ENCODE measurements around the gene DPP9. TPM values are rescaled to one million over a fixed set of nuclear protein-coding genes. Genes with fewer than 3 reads are reported as not detected.

The DPP9 gene
- total RNA-seq, 1 experiment from 2014 or later, result 129 TPM

DNA sequence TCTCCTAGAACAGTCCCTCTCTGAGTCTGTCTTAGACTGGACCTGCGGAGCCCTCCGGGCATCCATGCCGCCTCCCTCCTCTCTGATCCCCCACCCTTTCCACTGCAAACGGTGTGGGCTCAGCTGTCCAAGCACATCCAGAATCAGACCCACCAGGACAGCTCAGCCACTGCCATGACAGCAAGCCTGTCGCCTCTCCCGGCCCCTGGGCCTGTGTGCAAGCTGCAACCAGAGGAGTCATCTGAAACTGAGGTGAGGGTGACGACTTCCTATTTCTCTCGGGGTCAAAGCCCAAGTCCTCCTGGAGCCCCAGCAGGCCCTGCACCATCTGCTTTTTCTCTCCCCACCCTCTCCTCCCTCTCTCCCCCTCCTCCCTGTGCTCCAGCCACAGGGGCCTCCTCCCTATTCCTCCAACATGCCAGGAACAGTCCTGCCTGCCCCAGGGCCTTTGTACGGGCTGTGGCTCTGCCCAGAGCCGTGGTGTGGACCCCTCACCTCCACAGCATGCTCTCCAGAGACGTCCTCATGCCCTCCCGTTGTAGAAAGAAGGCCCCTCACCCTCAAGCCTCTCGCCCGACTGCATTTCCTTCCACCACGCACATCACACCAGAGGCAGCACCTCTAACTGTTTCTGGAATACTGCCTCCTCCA, 30.0 kb downstream of the DPP9 start:
- H3K9ac ChIP-seq (ENCODE audit: low read length), result peak overlapping the region; percentile 46
- intact Hi-C loops (cut with micrococcal nuclease), result loop anchor here (1.0 kb wide), 3 partner anchors 20 to 98 kb away; partner anchors contain the start of genes FEM1A and MYDGF
- H3K4me1 ChIP-seq (ENCODE audit: insufficient read depth, low read length), result peaks cover 40% of the 10 kb centered on the region
- peak overlapping the region; percentile 46 for H3K4me2 ChIP-seq (ENCODE audit: low read length)
- H3F3A ChIP-seq (ENCODE audit: low read length, unreplicated experiment), result peaks cover 6% of the 10 kb centered on the region
- H3K4me3 ChIP-seq (ENCODE audit: low read length), result peak overlapping the region; percentile 1; the same call in 1 of the 2 replicates
- TF ChIP-seq EZH2 (IDR thresholded peaks at IDR 0.05; ENCODE audit: low read length, unreplicated experiment) (no peak), EZH2phosphoT487 (IDR thresholded peaks at IDR 0.05; ENCODE audit: borderline replicate concordance, low read length) (no peak)
- TF ChIP-seq, protein P1, sequence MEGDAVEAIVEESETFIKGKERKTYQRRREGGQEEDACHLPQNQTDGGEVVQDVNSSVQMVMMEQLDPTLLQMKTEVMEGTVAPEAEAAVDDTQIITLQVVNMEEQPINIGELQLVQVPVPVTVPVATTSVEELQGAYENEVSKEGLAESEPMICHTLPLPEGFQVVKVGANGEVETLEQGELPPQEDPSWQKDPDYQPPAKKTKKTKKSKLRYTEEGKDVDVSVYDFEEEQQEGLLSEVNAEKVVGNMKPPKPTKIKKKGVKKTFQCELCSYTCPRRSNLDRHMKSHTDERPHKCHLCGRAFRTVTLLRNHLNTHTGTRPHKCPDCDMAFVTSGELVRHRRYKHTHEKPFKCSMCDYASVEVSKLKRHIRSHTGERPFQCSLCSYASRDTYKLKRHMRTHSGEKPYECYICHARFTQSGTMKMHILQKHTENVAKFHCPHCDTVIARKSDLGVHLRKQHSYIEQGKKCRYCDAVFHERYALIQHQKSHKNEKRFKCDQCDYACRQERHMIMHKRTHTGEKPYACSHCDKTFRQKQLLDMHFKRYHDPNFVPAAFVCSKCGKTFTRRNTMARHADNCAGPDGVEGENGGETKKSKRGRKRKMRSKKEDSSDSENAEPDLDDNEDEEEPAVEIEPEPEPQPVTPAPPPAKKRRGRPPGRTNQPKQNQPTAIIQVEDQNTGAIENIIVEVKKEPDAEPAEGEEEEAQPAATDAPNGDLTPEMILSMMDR (conservative IDR thresholded peaks at IDR 0.05; ENCODE audit: low read depth, low read length), result no peak
- no peak overlapping the region for H2AFZ ChIP-seq (ENCODE audit: low read length)
- H3K27ac ChIP-seq (ENCODE audit: low read length), result peak overlapping the region; percentile 90
- no peaks in the 10 kb centered on the region for H3K27me3 ChIP-seq (ENCODE audit: low read length)
- POLR2A ChIA-PET (ENCODE audit: unreplicated experiment), result no interaction called here
- DNase-seq (no peak), ATAC-seq (no peak)
- no peaks in the 10 kb centered on the region for H3K9me3 ChIP-seq (ENCODE audit: low read length)
- H3K9me2 ChIP-seq (replicated peaks; ENCODE audit: low read length), result no peaks in the 10 kb centered on the region
- H4K20me1 ChIP-seq (ENCODE audit: low read length), result no peaks in the 10 kb centered on the region
- no TSS peak for BruUV-seq (replicated peaks)
- H3K79me2 ChIP-seq (ENCODE audit: low read length), result no peaks in the 10 kb centered on the region
- H3K36me3 ChIP-seq (ENCODE audit: low read depth, low read length), result peaks cover 67% of the 10 kb centered on the region
- CTCF ChIA-PET, result no interaction called here

DNA sequence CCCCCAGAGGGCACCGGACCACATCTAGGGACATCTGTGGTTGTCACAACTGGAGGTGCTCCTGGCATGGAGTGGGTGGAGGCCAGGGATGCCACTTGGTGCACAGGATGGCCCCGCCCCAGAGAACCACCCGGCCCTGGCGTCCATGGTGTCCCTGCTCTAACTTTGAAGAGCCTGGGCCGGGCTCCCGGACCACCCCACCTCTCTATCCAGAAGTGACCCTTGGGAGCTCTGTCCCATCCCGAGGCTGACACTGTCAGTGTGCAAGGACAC, 30.6 kb downstream of the DPP9 start:
- DNase-seq (no peak), ATAC-seq (no peak)
- Histone ChIP-seq H3K9me3 (ENCODE audit: low read length) (no peaks in the 10 kb centered on the region), H3K27ac (ENCODE audit: low read length) (0 out of 2 replicates have a peak overlapping the region, but pooled peaks have one; percentile 90), H3F3A (ENCODE audit: low read length, unreplicated experiment) (peaks cover 6% of the 10 kb centered on the region), H3K9ac (ENCODE audit: low read length) (no peak overlapping the region), H3K4me1 (ENCODE audit: insufficient read depth, low read length) (peaks cover 40% of the 10 kb centered on the region), H3K9me2 (replicated peaks; ENCODE audit: low read length) (no peaks in the 10 kb centered on the region), H3K27me3 (ENCODE audit: low read length) (no peaks in the 10 kb centered on the region), H3K4me3 (ENCODE audit: low read length) (no peak overlapping the region), H4K20me1 (ENCODE audit: low read length) (no peaks in the 10 kb centered on the region), H3K4me2 (ENCODE audit: low read length) (no peak overlapping the region), H3K36me3 (ENCODE audit: low read depth, low read length) (peaks cover 68% of the 10 kb centered on the region), H2AFZ (ENCODE audit: low read length) (no peak overlapping the region), H3K79me2 (ENCODE audit: low read length) (no peaks in the 10 kb centered on the region)
- no TSS peak for BruUV-seq (replicated peaks)
- intact Hi-C loops (cut with micrococcal nuclease), result no loop called here
- POLR2A ChIA-PET (ENCODE audit: unreplicated experiment), result no interaction called here
- TF ChIP-seq EZH2phosphoT487 (IDR thresholded peaks at IDR 0.05; ENCODE audit: borderline replicate concordance, low read length), result no peak
- TF ChIP-seq, protein P1 (conservative IDR thresholded peaks at IDR 0.05; ENCODE audit: low read depth, low read length), result no peak
- CTCF ChIA-PET, result no interaction called here

DNA sequence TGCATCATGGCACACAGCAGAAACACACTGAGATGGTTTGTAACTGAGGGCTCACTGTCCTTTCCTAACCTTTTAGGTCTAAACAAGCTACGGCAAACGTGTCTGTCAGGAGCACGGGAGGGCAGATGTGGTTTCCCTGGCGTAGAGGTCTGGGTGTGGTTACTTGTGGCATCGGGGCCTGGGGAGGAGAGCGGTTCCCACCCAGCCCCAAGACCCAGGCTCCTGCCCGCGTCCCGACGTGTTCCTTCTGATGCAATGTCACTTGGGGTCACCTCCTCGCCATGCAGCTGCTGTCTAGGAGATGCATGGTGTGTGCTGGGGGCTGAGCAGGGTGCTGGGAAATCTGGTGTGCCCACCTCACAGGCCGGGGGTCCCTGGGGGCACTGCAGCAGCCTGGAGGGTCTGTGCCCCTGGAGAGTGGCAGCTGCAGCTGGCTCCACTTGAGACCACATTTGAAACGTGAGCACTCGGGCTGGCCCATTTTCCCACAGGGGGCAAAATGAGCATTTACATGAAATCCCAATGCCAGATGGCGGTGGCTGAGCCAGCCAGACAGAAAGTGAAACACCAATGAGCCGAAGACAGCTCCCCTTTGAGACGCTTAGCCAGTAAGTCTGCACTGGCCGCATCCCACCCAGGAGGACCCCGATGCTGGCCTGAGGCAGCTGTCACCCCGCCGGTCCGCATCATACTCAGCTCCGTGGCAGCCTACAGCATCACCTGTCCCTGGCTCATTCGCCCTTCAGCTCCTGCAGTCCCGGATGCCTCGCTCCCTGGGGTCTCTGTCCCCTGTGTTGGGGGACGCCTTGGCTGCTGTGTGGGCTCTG, 31.2 kb downstream of the DPP9 start:
- no peak overlapping the region for H3K9ac ChIP-seq (ENCODE audit: low read length)
- CTCF ChIA-PET, result no interaction called here

More for the DNA sequence above, 31.2 kb downstream of the DPP9 start:
- no peaks in the 10 kb centered on the region for H3K9me2 ChIP-seq (replicated peaks; ENCODE audit: low read length)
- H3K27ac ChIP-seq (ENCODE audit: low read length), result no peak overlapping the region
- no peak overlapping the region for H3K4me3 ChIP-seq (ENCODE audit: low read length)
- TF ChIP-seq EZH2 (IDR thresholded peaks at IDR 0.05; ENCODE audit: low read length, unreplicated experiment) (no peak), EZH2phosphoT487 (IDR thresholded peaks at IDR 0.05; ENCODE audit: borderline replicate concordance, low read length) (no peak)
- TF ChIP-seq, protein P1 (conservative IDR thresholded peaks at IDR 0.05; ENCODE audit: low read depth, low read length), result no peak
- no peak overlapping the region for H2AFZ ChIP-seq (ENCODE audit: low read length)
- H3K27me3 ChIP-seq (ENCODE audit: low read length), result no peaks in the 10 kb centered on the region
- no peaks in the 10 kb centered on the region for H4K20me1 ChIP-seq (ENCODE audit: low read length)
- no peak for ATAC-seq
- intact Hi-C loops (cut with micrococcal nuclease), result no loop called here
- H3K79me2 ChIP-seq (ENCODE audit: low read length), result no peaks in the 10 kb centered on the region
- BruUV-seq (replicated peaks), result no TSS peak
- H3F3A ChIP-seq (ENCODE audit: low read length, unreplicated experiment), result peaks cover 6% of the 10 kb centered on the region
- peaks cover 63% of the 10 kb centered on the region for H3K36me3 ChIP-seq (ENCODE audit: low read depth, low read length)
- DNase-seq, result no peak
- H3K4me2 ChIP-seq (ENCODE audit: low read length), result no peak overlapping the region
- H3K9me3 ChIP-seq (ENCODE audit: low read length), result no peaks in the 10 kb centered on the region
- POLR2A ChIA-PET (ENCODE audit: unreplicated experiment), result no interaction called here
- H3K4me1 ChIP-seq (ENCODE audit: insufficient read depth, low read length), result peaks cover 35% of the 10 kb centered on the region
